CD4-positive, alpha-beta T cell treated with Interleukin-1 beta for 1 hour (primary cell): Measurements from ENCODE around the gene CTDSP2.
"Not testable (repeated sequence)": the region's sequence is repeated elsewhere in the genome, so short reads cannot be mapped to it uniquely, and the experiment has no call there.

Source experiments
- DNase-seq, 2 donors: peaks; one replicate each; pipeline ENCODE4 v3.0.0-alpha.2; 2020 to 2022

Gene CTDSP2

DNA sequence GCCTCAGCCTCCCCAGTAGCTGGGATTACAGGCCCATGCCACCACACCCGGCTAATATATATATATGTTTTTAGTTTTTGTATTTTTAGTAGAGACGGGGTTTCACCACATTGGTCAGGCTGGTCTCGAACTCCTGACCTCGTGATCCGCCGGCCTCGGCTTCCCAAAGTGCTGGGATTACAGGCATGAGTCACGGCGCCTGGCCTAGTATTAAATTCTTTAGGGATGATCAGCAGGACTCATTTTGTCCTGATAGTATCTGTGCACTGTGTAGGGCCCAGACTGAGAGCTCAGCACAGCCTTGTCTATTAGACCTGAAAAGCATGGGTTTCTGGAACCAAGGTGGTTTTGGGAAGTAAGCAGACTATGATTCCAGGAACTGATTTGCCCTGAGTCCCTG, 34.5 kb upstream of the CTDSP2 start:
- not testable (repeated sequence) for DNase-seq

DNA sequence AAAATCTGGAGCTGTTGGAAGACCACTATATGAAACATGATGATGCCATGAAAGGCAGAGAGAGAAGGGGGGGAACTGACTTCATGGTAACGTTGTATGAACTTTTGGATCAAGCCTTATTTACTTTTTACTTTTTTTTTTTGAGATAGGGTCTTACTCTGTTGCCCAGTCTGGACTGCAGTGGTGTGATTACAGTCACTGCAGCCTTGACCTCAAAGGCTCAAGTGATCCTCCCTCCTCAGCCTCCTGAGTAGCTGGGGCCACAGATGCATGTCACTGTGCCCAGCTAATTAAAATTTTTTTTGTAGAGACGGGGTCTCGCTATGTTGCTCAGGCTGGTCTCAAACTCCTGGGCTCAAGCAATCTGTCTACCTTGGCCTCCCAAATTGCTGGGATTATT, 31.3 kb upstream of the CTDSP2 start:
- DNase-seq = no peak

DNA sequence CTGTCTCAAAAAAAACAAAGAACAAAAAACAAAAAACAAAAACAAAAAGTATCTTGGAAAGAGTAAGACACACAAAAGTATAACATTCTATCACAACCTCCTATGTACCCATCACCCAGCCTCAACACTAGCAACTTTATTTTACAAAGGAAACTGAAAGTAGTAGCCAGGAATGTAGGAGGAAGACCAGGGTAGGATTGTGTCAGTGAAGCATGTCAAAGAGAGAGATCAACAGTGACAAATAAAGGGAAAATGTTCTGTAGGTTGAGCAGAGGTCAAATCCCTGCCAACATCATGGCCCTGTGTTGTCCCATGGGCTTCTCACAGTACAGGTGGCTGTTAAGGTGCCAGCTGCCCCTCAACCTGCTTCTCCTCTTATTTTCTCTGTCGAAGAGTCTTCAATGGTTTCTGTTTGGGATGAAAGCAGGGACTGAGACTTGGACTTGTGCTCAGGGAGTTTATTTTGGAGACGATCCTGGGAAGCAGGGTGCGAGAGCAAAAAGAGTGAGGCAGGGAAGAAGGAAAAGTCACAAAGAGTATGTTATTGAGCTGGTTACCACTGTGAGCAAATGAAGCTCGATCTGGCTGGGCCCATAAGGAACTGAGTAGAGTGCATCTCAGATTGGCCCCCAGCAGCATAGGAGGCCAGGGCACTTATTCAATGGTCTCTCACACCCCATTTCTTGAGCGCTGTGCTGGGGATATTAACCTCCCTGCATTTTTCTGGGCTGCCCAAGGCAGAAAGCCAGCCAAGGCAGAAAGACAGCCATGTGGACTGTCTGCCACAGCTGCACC, 29.4 kb upstream of the CTDSP2 start:
- no peak for DNase-seq

DNA sequence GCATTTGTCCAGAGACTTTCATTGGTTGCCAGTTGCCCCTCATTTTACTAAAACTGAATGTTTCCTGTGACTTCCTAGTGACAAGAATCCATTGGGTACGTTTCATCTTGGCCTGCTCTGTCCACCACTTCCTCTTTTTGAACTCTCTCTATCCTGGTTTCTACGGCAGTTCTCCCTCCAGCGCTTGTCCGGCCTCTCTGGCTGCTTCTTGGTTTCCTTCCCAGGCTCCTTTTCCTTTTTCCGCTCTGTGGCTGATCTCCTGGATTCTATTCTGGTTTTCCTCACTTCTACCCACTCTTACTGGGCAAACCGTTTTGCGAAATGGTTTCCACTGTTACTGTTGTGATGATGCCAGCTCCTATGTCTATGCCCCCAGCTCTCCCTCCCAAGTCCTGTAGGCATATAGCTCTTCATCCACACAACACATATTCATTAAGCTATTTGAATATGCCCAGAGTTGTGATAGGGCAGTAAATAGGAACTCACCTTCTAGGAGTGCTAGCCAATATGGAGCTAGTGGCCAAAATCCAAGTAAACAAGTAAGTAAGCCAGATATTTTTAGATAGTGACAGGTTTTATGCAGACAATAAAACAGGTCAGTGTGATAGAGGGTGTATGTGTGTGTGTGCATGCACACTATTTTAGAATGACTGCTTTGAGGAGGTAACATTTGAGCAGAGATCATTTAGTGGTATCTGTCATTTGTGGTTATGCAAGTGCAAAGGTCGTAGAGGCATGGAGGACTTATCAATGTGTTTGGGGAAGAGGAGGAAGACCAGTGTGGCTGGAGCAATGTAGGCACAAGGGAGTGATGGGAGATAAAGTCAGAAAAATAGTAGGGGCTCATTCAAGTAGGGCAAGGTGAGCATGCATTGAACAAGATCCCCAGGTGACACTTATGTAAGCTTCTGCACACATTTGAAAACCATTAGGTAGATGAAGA, 27.9 kb upstream of the CTDSP2 start:
- no peak for DNase-seq

DNA sequence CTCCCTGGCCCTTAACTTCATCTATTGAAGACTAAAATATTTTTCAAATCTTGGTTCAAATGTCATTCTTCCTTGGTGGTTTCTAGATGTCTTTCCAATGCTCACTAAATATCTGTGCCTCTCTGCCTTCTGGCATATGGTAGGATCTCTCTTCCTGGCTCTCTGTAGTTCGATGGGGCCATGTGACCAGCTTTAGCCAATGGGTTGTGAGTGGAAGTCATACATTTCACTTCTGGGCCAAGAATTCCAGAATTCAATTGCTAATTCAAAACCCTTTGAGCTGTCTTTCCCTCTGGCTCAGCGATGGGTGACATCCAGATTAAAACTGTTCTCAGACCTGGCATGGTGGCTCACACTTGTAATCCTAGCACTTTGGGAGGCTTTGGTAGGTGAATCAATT, 25.8 kb upstream of the CTDSP2 start:
- no peak for DNase-seq

DNA sequence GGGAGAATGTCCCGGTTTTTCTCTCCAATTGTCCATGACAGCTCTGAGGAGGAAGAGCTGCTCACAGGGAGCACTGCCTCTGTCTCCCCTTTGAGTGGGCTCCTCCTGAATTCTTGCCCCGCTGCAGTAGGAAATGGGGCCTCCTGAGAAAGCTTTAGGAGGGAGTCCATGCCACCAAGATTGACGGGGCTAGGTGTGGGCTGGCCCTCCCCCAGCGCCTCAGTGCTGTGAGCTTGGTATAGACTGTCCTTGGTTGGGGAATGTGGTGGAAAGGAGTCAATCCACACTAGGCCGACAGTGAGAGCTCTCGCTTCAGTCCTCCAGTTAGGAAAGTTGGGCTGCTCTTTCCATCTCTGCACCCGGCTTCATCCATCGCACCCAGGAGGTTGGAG, 23.4 kb upstream of the CTDSP2 start:
- no peak for DNase-seq

DNA sequence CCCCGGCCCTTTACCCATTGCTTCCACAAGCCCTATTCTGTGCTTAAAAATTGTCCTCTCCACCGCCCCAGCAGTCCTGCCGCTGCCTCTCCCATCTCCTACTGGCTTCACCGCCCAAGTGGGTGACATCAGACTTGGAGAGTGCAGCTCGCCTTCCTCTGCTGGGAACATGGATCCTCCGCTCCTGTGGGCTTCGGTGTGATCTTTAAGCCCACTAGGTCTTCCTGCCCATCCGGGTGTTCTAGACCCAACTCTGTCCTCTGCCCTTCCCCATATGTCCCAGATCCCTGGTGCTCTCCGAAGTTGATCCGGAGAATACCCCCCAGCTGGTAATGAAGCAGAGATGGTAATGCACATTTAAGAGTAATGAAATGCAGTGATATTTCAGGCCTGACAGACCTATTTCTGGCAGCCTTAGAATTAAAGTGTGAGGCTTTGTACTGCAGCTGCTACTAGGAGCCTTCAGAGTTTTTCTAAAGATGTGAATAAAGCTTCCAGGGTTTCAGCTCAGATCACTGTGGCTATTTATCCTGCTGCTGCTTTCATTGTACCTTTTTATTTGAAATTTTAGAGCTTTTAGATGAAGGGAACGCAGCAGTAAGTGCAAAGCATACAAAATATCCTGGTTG, 22.9 kb upstream of the CTDSP2 start:
- DNase-seq = no peak

DNA sequence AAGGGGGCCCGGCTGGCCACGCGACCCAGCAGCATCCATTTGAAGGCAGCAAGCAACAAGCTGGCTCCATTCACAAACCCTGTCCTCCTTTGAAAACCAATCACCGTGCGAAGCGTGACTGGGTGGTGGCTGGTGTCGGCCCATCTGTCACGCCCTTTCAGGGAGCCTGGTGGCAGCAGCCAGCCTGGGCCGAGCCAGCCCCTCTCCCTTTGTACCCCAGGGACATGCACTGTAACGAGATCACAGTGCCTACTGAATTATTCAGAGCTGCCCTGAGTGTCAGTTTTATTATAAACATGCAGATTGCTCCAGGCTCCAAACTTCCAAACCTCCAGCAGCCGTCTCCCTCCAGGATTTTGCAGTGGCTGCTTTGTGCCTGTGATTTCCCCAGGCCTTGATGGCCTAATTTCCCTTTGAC, 22.3 kb upstream of the CTDSP2 start:
- no peak for DNase-seq

DNA sequence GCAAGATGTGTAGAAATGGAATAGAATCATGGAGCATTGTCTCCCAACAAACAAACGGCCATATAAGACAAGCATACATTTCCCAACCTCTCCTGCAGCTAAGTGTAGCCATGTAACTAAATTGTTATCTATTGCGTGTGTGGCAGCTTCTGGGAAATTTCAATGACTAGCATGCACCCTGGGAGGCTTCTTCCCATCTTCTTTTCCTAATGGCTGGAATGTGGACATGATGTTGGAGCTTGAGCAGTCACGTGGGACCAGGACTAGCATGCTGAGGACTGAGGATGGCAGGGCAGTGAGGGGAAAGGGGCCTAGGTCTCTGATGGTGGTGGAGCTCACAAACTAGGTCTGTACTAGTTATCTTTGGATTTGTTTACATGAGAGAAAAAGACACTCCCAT, 21.7 kb upstream of the CTDSP2 start:
- DNase-seq = no peak

DNA sequence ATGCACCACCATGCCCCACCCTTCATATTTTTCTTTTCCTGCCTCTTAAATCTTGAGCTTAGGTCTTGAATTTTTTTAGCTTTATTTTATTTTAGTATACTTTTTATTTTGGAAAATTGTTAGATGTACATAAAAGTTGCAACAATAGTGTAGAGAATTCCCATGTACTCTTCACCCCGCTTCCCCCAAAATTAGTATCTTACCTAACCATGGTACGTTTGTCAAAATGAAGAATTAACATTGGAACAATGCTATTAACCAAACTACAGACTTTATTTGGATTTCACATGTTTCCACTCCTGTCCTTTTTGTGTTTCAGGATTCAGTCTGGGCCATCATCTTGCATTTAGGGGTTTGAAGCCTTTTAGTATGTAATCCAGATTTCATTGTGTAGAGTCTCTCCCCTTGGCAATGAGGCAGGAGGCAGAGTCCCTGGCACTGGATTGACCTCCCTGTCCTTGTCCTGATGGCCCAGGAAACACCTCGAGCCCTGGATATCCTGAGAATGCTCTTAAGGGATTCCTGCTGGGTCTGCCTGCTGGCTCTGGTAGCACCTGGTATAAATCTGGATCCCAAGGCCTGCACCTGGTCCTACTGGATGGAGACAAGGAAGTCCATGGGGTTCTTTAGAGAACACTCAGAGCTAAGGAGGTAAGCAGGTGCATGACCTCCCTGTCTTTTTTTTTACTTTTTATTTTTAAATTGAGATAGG, 19.9 kb upstream of the CTDSP2 start:
- DNase-seq = no peak

DNA sequence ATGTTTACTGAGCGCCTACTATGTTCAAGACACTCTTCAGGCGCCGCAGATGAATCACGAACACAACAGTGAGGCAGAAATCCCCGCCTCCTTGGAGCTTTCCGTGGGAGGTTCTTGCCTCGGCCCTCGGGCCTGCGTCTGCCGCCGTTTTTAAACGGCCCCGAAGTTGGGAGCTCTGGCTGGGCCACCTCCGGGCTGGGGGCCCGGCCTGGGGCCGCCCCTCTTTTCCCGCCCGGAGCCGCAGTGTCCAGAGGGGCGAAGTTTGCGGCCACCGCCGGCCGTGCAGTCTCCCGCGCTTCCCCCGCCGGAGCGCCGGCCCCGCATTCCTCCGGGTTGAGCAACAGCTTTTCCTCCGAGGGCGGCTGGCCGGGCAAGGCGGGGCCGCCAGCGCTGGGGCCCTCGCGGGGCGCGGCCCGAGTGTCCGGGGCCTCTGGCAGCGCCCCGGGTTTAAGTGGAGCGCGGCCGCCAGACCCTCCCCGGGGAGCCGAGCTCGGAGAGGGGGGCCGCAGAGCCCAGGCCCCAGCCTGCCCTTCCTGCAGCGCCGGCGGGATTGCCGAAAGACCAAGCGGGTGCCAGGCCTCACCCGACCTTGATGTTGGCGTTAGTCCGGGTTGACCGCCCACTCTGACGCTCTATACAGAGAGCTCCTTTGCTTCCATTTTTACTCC, 18.7 kb upstream of the CTDSP2 start:
- DNase-seq = peak; percentile 37 to 41

DNA sequence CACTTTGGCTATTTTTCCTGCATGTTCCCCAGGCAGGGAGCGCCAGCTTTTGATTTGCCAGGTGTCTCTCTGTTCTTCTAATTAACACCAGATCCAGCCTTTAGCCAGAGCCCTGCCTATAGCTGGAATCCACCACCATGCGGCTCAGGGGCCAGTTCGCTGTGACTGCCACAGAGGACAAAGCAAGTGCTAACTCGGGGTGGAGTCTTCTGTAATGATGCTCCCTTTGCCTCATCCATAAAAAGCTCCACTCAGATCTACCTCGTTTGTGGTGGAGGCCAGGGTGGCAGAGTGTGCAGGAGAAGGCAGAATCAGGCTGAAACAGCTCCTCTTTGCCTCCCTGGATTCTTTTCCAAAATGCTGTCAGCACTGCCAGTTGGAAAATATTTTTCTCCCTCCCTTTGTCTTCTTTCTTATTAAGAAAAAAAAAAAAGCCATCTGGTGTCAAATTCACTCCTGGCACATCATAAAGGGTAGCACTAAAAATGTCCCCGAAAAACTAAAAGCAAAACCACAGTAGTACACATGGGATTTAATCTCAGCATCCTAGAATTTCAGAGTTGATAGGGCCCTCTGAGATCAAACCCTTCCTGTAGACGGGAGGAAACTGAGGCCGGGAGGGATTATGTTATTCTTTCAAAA, 18.0 kb upstream of the CTDSP2 start:
- no peak for DNase-seq

DNA sequence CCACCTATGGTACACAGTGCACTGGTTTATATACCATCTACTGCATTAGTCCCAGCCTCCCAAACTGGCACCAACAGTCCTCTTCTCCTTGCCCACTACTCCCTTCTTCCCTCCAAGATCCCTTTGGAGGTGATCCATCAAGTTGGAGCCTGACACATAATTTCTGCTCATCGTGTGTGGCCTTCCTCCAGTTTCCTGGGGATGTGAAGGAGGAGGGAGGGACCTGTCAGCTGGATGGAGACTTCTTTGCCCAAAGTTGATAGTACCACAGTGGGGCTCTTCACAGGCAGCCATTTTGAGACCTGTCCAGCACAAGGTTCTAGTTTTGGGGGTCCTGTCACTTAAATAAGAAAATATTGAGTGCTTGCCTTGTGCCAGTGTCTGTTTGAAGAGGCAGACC, 17.1 kb upstream of the CTDSP2 start:
- DNase-seq = no peak

DNA sequence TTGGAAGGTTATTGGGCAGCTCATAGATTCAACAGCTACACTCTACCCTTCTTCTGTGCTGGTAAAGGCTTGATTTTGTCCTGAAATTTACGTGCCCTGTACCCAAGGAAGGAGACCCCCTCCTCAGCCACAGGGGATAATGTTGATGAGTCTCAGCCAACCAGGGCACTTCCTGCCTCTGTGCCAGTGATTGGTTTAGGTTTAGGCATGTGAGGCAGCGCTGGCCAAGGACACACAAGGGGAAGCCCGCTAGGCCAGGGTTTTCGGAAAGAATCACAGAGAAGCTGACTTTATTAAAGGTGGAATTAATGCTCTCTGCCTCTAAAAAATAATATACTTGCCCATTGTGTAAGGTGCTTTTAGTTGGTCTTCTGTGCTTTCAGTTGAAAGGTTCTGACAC, 15.4 kb upstream of the CTDSP2 start:
- DNase-seq = no peak

DNA sequence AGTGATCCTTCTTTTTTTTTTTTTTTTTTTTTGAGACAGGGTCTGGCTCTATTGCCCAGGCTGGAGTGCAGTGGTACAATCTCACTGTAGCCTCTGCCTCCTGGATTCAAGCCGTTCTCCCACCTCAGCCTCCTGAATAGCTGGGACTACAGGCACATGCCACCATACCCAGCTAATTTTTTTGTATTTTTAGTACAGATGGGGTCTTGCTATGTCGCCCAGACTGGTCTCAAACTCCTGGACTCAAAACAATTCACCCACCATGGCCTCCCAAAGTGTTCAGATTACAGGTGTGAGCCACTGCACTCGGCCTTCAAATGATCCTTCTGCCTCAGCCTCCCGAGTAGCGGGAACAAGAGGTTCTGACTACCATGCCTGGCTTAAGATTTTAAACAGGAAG, 14.4 kb upstream of the CTDSP2 start:
- DNase-seq = not testable (repeated sequence)

DNA sequence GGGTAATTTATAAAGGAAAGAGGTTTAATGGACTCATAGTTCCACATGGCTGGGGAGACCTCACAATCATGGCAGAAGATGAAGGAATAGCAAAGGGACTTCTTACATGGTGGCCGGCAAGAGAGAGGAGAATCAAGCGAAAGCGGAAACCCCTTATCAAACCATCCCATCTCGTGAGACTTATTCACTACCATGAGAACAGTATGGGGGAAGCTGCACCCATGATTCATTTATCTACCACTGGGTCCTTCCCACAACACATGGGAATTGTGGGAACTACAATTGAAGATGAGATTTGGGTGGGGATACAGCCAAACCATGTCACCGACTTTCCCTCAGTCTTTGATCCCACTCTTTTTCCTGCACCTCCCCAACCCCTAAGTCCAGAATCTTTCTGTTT, 12.6 kb upstream of the CTDSP2 start:
- DNase-seq = no peak

DNA sequence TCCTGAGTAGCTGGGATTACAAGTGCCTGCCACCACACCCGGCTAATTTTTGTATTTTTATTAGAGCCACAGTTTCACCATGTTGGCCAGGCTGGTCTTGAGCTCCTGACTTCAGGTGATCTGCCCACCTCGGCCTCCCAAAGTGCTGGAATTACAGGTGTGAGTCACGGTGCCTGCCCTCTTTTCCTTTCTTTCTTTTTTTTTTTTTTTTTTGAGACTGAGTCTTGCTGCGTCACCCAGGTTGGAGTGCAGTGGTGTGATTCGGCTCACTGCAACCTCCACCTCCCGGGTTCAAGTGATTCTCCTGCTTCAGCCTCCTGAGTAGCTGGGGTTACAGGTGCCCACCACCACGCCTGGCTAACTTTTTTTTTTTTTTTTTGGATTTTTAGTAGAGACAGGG, 11.6 kb upstream of the CTDSP2 start:
- not testable (repeated sequence) for DNase-seq

DNA sequence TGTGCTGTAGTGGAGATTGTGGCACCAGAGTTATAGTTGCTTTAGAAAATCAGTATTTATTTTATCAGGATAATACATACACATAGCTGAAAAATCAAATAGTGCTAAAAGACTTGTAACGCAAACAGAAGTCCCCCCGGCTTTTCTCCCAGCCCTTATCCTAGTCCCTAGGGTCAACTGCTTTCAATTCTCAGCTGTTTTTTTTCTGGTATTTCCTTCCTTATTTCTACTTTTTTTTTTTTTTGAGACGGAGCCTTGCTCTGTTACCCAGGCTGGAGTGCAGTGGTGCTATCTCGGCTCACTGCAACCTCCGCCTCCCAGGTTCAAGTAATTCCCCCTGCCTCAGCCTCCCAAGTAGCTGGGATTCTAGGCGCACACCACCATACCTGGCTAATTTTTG, 8.4 kb upstream of the CTDSP2 start:
- no peak for DNase-seq

DNA sequence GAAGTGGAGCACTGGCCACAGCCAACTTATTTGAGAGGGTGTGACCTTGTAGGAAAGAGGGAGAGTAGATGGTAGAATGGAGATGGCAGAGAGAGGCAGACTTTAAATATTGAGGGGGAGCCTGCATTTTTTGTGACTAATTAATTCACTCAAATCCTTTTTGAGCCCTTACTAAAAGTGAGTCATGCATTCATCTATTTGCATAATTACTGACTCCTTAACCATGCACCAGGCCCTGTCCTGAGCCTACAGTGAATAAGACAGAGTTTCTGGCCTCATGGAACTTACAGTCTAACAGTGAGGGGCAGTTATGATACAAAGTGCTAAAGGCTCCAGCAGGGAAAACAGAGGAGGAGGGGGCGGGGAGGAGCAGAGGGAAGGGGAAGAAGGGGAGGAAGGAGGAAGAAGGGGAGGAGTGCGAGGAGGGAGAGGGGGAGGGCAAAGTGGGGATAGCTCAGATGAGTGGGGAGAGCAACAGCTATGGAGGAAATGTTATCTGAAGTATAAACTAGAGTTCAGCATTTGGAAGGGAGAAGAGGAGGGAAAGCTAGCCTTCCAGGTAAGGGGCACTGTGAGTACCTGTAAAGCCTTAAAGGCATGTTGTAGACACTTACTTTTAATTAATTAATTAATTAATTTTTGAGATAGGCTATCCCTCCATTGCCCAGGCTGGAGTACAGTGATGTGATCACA, 7.5 kb upstream of the CTDSP2 start:
- no peak for DNase-seq

DNA sequence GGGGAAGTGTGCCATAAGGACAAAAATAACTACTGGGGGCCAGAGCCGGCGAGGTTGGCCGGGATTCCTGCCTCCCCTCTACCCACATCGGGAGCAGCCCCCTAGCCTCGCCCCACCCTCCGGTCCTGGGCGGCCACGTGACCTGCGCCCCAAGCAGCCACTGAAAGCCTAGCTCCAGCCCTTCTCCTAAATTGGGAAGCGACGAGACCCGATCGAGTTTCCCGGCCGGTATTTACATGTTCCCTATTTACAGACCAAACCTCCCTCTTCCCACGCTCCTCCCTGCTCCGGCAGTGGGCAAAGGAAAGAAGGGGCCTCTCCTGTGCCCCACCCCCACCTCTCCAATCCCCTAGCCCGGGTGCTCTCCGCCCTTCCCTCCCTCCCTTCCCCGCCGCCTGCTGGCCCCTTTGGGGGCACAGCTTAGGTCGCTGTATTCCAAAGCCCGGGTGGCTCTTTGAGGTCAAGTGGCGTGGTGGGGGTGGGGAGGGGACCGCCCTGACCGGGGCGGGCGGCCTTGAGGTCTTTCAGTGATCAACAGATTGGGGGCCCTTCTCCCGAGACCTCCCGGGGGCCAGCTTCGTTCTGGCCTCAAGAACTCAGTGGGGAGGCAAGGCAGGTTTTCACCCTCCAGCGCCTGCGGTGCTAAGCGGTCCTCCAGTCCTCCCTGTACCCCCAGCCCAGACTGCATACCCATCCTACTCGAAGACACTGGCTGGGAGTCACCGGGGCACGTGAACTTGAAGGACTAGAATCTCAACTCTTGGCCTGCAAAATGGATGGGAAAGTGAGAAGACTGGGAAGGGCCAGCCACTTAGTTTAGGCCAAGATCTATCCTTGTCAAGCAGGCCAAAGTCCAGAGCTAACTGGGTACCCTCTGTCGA, 6.3 kb upstream of the CTDSP2 start:
- no peak for DNase-seq
